NCI-H345 (cell line): ENCODE results near the gene CMTM2.
"Not testable (repeated sequence)": the region's sequence is repeated elsewhere in the genome, so short reads cannot be mapped to it uniquely, and the experiment has no call there.

Experiments used
- DNase-seq: peaks from one replicate; lab custom pipeline; 2025; lab: John Stamatoyannopoulos, UW

Gene CMTM2

DNA sequence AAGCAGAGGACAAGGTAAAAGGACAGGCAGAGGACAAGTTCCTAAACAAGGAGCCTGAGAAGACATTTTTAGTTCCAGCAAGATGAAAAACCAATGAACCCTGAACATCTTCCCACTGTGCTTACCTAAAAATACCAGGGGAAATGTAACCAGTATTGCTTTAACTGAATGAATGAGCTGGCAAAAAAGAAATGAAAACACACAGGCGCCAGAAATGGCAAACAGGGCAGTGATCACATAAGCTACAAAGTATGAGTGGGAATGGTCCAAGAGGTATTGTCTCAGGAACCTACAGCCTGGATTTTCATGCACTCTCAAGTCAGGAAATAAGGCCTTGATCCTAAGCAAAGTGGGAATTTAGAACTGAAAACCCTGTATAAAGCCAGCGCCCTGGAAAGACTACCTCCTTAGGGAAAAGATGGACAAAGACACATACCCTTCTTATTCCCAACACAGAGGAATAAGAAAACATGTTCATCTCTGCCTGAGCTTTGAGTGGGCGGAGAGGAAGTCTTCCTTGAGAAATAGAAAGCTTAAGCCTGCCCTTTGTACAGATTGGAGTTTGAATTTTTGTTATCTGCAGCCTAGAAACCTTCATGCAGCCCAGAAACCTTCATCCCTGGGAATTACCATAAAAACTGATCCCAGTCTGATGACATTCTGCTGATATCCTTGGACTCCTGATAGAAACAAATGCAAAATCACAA lies 2.1 kb downstream of the CMTM2 start:
- DNase-seq: no peak

DNA sequence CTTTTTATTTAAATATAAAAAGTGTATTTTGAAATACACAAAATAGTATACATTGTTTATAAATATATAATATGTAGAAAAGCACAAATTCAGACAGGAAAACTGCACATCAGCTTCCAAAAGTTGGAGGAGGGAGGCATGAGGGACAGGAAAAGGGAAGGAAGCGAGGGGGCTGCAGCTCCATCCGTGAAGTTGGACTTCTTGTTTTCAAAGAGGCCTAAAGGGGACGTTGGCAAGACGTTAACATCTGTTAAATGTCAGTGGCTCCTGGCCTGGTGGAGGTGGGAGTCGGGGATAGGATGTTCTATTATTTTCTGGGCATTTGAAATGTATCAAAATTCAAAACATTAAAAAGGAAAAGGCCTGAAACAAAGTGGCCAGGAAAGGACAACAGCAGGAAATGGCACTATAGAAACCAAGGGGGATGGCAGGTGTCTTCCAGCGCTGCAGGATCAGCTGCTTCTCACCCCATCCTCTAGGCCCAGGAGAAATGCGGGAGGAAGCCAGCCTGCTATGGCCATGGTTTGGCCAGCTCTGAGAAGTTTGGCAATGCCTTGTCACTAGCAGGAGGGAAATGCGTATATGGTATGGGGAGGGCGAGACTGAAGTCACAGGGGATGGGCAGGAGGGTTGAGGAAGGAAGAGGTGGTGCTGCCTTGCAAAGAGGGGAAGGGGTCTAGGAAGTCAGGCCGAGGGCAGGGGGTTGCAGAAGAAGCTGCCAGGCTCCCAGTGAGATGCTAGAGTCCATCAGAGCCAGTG lies 6.4 kb downstream of the CMTM2 start:
- DNase-seq: no peak

- no peak for DNase-seq
Measured at GRCh38 chr16:66587881-66588600, 8.8 kb downstream of the CMTM2 start.

GRCh38 chr16:66588981-66589713 lies 9.9 kb downstream of the CMTM2 start:
- no peak for DNase-seq

DNA sequence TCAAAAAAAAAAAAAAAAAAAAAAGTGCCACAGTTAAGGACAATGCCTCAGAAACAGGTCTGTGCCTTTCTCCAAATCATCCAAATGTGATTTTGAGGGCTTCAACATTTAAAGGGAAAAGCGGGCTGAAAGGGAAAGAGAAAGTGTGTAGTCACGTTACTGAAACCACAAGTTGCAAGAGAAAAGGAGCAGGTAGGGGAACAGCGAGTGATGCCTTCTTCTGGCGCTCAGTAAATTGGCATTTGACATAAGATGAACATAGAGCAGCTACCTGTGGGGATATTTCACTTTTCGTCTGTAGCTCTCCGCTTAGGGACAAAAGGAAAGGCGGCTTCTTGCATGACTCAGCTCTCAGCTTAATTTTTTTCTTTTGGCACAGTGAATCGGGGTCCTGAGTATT lies 11.1 kb downstream of the CMTM2 start:
- DNase-seq: no peak

DNA sequence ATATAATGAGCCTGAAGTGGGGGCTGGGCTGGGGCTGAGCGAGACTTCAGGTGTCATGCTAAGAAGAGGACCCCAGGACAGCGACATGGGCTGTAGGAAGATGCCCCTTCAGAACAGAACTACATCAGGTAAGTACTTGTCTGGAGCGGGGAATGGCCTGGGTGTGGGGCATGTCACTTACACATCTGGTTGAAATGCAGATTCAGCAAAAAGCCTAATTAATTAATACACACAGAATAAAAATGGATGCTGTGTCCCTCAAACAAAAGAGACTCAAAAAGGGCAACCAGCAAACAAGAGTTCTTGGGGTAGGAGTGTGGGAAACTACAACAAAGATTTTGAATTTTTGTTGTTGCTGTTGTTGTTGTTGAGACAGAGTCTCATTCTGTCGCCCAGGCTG lies 11.8 kb downstream of the CMTM2 start:
- DNase-seq: no peak

GRCh38 chr16:66592241-66592640 lies 13.0 kb downstream of the CMTM2 start:
- DNase-seq: no peak

- no peak for DNase-seq
Measured at GRCh38 chr16:66592814-66593213, 13.6 kb downstream of the CMTM2 start.

DNA sequence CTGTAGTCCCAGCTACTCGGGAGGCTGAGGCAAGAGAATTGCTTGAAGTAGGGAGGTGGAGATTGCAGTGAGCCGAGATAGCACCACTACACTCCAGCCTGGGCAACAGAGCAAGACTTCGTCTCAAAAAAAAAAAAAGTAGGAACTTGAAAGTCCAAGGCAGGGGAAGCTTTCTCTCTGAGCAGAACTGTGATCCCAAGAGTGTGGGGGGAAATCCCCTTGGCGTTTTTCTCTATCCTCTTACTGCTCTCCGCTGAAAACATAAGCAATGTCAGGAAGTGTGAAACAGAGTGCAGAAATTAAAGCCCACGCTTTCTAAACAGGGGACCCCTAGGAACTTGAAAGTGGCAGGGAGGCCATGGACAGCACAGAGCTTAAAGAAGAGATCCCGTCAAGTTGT lies 15.5 kb downstream of the CMTM2 start:
- no peak for DNase-seq

- DNase-seq: not testable (repeated sequence)
Measured at GRCh38 chr16:66596559-66596958, 17.3 kb downstream of the CMTM2 start.

GRCh38 chr16:66596986-66597848 lies 18.0 kb downstream of the CMTM2 start:
- no peak for DNase-seq

- DNase-seq: no peak
Measured at GRCh38 chr16:66598111-66598510, 18.8 kb downstream of the CMTM2 start.

- DNase-seq: no peak
Measured at GRCh38 chr16:66599726-66600125, 20.5 kb downstream of the CMTM2 start.

GRCh38 chr16:66600477-66600876 lies 21.2 kb downstream of the CMTM2 start:
- DNase-seq: no peak

DNA sequence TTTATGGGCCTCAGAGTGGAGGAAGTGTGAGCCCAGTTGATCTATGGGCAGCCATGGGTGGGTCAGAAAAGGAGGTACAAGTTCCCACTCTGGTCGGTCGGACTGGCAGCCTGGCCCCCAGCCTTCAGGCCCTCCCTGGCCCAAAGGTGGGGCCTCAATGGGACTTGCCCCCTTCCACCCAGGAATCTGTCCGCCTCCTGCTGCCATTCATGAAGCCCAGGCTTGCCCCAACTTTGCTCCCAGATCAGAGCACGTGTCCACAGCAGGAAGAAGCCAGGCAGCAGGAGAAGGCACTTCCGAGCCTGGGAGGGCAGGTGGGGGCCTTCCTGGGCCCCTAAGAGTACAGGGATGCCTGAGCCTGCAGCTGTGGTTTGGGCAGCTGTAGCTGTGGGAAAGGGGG lies 22.2 kb downstream of the CMTM2 start:
- no peak for DNase-seq

DNA sequence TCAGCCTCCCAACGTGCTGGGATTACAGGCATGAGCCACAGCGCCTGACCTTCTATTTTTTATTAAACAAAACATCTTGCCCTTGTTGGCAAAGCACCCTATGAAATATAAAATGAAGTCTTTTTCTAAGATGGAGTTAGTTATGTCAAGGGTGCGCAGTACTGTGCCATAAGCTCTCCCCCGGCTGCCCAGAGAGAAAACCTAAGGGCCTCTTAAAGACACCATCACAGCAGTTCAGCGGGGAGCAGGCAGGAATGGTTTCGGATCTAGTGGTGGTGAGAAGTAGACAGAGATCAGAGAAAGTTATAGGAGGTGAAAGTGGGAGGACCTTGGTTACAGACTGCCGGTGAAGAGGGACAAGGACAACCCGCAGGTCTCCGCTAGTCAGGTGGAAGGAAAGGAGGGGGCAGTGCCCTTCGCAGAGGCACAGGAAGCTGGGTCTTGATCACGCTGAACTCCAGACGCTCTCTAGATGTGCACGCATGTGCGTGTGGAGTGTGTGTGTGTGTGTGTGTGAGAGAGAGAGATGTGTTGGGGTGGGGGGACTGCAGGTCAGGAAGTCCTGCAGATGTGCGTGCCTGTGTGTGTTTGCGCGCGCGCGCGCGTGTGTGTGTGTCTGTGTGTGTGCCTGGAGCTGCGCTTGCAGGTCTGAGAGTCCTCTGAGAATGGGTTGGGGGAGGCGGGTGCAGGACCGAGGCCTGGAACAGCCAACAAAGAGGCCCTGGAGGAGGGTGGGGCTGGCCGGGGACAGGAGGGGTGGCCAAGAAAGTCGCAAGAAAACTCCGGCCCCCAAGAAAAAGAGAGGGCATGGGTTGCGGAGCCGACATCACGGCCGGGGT lies 24.5 kb downstream of the CMTM2 start:
- DNase-seq: peak; percentile 41

DNA sequence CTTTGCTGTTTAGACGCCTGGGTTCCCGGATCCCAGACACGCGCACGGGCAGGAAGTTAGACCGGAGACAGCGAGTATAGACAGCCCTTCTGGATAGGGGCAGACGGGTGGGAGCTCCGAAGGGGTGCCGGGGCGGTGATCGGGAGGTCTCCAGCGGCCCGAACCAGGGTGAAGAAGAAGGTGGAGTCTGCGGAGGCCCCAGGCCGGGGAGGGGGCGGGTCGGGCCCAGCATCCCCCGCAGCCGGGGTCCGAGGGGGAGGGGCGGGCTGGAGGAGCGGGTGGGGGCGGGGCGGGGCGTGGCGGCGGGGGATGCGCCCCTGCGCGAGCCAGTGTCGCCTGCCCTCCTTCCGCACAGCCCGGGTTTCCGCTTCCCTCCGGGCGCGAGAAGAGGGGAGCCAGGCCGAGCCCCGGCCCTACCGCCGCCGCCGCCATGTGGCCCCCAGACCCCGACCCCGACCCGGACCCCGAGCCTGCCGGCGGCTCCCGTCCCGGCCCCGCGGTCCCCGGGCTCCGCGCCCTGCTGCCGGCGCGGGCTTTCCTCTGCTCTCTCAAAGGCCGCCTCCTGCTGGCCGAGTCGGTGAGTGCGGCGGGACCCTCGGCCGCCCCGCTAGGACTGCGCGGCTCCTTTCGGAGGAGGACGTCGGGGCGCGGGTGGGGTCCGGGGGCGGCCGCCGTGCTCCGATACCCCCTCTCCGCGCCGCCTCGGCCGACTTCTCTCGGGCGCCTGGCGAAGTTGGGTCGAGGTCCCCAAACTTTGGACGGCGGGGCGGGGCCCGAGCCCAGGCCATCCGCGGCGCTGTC lies 25.3 kb downstream of the CMTM2 start, which contains the start of gene CMTM3:
TSS of gene CMTM3 (plus strand) at position 329 of the 801 bp plus-strand sequence. CDS start at position 431, 102 bp downstream.
- DNase-seq: peak; percentile 50

GRCh38 chr16:66605177-66605978 lies 26.1 kb downstream of the CMTM2 start:
- DNase-seq: no peak
